ENCODE measurements around the gene RFX6.

DNA sequence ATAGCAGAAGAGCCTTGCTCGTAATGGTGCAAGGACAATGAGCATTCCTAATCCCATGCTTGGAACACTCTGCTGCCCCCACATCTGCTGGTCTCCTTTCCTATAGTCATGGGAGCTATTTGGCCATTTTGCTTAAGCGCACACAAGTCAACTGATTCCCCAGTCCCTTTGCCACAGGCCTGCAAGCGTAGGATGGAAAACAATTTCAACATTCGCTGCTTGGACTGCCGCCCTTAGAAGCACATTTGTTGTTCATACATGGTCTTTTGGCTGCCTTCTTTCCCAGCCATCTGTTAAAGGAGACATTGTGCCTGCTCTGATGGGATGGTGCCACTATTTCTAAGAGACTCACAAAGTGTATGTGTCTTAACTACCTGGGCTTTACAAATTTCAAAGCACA, 96.9 kb downstream of the RFX6 start:
- TF ChIP-seq, protein P1, sequence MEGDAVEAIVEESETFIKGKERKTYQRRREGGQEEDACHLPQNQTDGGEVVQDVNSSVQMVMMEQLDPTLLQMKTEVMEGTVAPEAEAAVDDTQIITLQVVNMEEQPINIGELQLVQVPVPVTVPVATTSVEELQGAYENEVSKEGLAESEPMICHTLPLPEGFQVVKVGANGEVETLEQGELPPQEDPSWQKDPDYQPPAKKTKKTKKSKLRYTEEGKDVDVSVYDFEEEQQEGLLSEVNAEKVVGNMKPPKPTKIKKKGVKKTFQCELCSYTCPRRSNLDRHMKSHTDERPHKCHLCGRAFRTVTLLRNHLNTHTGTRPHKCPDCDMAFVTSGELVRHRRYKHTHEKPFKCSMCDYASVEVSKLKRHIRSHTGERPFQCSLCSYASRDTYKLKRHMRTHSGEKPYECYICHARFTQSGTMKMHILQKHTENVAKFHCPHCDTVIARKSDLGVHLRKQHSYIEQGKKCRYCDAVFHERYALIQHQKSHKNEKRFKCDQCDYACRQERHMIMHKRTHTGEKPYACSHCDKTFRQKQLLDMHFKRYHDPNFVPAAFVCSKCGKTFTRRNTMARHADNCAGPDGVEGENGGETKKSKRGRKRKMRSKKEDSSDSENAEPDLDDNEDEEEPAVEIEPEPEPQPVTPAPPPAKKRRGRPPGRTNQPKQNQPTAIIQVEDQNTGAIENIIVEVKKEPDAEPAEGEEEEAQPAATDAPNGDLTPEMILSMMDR (IDR thresholded peaks at IDR 0.05; ENCODE audit: insufficient read depth, low read length), result no peak
- TF ChIP-seq SPI1 (IDR thresholded peaks at IDR 0.05; ENCODE audit: borderline replicate concordance, low read depth) (no peak), POLR2AphosphoS5 (IDR thresholded peaks at IDR 0.05; ENCODE audit: low read depth) (no peak), GABPA (IDR thresholded peaks at IDR 0.05; ENCODE audit: low read depth) (no peak)
- TF ChIP-seq, protein P2, sequence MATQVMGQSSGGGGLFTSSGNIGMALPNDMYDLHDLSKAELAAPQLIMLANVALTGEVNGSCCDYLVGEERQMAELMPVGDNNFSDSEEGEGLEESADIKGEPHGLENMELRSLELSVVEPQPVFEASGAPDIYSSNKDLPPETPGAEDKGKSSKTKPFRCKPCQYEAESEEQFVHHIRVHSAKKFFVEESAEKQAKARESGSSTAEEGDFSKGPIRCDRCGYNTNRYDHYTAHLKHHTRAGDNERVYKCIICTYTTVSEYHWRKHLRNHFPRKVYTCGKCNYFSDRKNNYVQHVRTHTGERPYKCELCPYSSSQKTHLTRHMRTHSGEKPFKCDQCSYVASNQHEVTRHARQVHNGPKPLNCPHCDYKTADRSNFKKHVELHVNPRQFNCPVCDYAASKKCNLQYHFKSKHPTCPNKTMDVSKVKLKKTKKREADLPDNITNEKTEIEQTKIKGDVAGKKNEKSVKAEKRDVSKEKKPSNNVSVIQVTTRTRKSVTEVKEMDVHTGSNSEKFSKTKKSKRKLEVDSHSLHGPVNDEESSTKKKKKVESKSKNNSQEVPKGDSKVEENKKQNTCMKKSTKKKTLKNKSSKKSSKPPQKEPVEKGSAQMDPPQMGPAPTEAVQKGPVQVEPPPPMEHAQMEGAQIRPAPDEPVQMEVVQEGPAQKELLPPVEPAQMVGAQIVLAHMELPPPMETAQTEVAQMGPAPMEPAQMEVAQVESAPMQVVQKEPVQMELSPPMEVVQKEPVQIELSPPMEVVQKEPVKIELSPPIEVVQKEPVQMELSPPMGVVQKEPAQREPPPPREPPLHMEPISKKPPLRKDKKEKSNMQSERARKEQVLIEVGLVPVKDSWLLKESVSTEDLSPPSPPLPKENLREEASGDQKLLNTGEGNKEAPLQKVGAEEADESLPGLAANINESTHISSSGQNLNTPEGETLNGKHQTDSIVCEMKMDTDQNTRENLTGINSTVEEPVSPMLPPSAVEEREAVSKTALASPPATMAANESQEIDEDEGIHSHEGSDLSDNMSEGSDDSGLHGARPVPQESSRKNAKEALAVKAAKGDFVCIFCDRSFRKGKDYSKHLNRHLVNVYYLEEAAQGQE (IDR thresholded peaks at IDR 0.05; ENCODE audit: insufficient replicate concordance, low read depth), result no peak
